GM12873 (cell line): ENCODE data around the gene LMOD3.

Experiments used
- CTCF ChIP-seq: IDR thresholded peaks from 2 replicates; pipeline ENCODE4 v1.5.1; 2012; ENCODE audit warnings: low read depth, mild to moderate bottlenecking, moderate library complexity, low read length, control low read depth; ENCODE audit not compliant: insufficient read depth; ENCODE audit errors: missing control alignments

Gene LMOD3

DNA sequence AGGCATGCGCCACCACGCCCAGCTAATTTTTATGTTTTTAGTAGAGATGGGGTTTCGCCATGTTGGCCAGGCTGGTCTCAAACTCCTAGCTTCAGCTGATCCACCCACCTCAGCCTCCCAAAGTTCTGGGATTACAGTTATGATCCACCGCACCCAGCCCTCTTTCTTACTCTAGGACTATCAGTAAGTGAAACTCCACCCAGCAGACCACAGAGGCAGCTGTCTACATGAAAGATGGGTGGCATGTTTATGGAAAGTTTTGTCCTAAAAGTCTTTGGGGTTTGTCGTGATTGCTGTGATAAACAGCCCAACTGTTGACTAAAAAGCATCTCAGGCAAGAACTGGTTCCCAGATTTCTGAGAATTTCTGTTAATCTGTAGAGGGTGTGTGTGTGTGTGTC, 26.8 kb downstream of the LMOD3 start:
- no peak for TF ChIP-seq CTCF

DNA sequence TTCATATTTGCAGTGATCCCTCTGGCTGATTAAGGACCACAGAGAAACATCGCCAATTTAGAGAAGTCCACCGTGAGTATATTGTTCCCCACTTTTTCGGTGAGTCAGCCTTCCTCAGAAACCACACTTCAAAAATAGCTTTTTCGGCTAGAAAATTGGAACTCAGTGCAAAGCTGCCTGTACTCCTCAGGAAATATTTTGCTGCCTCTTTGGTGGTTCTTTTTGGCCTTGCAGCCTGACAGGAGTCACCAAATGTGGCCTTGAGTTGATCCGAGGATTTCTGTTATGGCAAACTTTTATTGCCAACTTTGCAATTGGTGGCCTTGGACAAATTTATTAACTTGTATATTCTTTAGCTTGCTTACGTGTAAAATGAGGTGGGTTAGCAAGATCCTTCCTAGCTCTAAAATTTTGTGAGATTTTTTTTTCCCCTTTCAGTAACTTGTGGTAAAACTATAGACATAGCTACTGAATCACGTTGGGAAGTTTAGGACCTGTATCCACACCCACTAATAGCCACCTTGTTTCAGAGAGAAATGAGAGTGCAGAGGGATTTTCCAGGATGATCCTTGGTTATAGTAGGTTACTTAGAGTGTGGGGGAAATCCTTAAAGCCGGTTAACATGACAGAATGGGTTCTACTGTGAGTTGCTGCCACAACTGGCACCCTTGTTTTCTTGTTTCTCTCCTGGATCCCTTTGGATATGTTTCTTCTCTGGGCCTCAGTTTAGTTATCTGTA, 27.8 kb downstream of the LMOD3 start:
- no peak for TF ChIP-seq CTCF

DNA sequence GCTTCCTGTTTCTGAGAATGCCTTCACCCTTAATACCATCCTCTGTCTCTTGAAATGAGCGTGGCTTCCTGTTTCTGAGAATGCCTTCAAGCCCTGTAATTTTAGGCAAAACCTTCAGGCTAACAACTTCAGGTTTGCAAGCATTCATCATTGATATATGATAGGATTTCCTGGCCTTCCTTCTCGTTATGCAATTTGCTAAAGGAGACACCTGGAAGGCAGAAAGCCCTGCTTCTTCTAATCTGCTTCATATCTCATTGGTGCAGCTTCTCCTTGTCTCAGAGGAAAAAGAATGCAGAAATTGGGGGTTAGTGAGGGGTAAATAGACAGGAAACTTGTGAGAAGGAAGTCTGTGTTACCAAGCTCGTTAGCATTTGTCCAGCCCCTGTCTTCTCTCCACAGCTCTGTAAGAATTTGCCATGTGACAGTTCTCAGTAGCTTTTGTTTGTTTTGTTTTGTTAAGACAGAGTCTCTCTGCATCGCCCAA, 30.3 kb downstream of the LMOD3 start:
- no peak for TF ChIP-seq CTCF

DNA sequence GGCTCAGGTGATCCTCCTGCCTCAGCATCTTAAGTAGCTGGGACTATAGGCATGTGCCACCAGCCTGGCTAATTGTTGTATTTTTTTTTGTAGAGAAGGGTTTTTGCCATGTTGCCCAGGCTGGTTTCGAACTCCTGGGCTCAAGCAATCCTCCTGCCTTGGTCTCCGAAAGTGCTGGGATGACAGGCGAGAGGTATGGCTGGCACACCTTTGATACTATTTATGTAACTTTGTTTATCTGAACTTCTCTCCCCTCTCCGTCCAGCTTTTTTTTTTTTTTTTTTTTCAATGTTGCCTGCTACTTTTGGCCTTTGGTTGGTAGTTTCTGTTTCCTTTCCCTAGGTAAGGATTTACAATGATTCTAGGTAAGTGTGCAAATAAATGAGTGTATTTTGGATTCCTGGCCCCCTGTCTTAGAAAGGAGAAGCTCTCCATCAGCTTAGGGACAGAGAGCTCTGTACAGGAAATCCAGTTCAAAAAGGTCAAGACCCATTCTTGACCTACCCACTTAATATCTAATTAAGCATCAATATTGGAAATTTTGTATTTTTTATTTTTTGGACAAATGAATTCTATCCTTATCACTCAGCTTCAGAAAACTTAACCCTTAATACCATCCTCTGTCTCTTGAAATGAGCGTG, 30.9 kb downstream of the LMOD3 start:
- TF ChIP-seq CTCF, result no peak

DNA sequence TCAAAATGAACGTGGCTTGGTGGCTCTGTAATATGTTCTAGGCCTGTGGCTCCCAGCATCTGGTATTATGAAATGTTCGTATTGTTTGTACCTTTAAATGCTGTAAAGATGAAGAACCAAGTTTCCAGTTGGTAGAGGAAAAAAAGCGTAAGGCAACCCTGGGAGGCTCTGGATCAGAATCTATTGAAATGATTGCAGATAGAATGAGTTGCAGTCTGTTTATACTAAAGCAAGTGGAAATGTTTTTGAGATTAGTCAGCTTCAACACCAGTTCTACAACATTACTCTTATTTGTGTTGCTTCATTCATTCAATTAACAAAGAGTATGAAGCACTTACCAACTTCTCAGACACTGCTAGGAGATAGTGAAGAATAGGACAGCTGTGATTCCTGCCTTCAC, 32.4 kb downstream of the LMOD3 start:
- no peak for TF ChIP-seq CTCF

GRCh38 chr3:69088063-69088462, 34.3 kb downstream of the LMOD3 start:
- TF ChIP-seq CTCF, result peak; percentile 17

GRCh38 chr3:69087030-69087791, 35.2 kb downstream of the LMOD3 start:
- no peak for TF ChIP-seq CTCF
